ENCODE measurements around the gene TMEM263. TPM values are rescaled to one million over a fixed set of nuclear protein-coding genes. Genes with fewer than 3 reads are reported as not detected.

Gene TMEM263
- total and polyA plus RNA-seq, 2 of the 13 experiments (the other 11 are each of a cell fraction or from before 2014, with no cell fraction given) = 25.9 to 58.6 TPM

DNA sequence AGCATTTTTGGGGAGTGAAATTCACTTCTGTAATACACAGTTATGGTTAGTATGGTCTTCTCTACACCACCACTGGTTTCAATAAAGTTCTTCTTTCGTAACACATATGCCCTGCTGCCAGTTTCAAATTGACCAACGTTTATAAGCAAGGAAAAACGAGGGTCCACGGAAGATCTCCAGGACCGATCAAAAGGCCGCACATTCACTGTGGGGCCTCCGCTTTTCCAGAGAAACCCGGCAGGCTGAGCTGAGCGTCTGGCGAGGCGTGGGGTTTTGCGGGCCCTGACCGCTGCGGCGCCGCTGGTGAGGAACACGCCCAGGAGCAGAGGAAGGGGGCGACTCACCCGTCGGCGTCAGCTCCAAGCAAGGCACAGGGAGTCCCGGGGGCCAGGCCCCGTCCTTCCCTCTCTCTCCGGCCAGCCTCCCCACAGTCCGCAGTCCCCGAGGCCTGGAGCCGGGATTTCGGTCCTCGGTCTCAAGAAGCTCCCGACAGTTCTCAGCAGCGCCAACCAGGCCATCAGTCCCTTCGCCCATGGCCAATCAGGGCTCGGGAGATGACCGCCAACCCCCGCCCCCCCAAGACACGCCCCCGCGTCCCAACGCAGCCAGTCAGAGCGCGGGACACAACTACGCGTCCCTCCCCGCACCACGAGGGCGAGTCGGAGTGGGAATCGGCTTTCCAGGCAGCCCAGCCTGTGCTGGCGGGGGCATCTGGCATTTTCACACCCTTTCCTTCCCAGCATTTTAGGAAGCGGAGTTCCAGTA lies 31.1 kb downstream of the TMEM263 start, which contains the start of gene MTERF2 (continued):
- TF ChIP-seq, protein P1, sequence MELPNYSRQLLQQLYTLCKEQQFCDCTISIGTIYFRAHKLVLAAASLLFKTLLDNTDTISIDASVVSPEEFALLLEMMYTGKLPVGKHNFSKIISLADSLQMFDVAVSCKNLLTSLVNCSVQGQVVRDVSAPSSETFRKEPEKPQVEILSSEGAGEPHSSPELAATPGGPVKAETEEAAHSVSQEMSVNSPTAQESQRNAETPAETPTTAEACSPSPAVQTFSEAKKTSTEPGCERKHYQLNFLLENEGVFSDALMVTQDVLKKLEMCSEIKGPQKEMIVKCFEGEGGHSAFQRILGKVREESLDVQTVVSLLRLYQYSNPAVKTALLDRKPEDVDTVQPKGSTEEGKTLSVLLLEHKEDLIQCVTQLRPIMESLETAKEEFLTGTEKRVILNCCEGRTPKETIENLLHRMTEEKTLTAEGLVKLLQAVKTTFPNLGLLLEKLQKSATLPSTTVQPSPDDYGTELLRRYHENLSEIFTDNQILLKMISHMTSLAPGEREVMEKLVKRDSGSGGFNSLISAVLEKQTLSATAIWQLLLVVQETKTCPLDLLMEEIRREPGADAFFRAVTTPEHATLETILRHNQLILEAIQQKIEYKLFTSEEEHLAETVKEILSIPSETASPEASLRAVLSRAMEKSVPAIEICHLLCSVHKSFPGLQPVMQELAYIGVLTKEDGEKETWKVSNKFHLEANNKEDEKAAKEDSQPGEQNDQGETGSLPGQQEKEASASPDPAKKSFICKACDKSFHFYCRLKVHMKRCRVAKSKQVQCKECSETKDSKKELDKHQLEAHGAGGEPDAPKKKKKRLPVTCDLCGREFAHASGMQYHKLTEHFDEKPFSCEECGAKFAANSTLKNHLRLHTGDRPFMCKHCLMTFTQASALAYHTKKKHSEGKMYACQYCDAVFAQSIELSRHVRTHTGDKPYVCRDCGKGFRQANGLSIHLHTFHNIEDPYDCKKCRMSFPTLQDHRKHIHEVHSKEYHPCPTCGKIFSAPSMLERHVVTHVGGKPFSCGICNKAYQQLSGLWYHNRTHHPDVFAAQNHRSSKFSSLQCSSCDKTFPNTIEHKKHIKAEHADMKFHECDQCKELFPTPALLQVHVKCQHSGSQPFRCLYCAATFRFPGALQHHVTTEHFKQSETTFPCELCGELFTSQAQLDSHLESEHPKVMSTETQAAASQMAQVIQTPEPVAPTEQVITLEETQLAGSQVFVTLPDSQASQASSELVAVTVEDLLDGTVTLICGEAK (IDR thresholded peaks at IDR 0.05) = peak; percentile 53; the same call in 1 of the 2 replicates
- TF ChIP-seq, protein P1 (CRISPR knock-in tag; IDR thresholded peaks at IDR 0.05) = peak; percentile 97
- TF ChIP-seq FOXC1 (CRISPR knock-in tag; IDR thresholded peaks at IDR 0.05; ENCODE audit: borderline replicate concordance) = peak; percentile 69; the same call in 1 of the 2 replicates
- TF ChIP-seq, protein P2, sequence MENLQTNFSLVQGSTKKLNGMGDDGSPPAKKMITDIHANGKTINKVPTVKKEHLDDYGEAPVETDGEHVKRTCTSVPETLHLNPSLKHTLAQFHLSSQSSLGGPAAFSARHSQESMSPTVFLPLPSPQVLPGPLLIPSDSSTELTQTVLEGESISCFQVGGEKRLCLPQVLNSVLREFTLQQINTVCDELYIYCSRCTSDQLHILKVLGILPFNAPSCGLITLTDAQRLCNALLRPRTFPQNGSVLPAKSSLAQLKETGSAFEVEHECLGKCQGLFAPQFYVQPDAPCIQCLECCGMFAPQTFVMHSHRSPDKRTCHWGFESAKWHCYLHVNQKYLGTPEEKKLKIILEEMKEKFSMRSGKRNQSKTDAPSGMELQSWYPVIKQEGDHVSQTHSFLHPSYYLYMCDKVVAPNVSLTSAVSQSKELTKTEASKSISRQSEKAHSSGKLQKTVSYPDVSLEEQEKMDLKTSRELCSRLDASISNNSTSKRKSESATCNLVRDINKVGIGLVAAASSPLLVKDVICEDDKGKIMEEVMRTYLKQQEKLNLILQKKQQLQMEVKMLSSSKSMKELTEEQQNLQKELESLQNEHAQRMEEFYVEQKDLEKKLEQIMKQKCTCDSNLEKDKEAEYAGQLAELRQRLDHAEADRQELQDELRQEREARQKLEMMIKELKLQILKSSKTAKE (CRISPR knock-in tag; IDR thresholded peaks at IDR 0.05; ENCODE audit: borderline replicate concordance) = no peak
- TF ChIP-seq, protein P3, sequence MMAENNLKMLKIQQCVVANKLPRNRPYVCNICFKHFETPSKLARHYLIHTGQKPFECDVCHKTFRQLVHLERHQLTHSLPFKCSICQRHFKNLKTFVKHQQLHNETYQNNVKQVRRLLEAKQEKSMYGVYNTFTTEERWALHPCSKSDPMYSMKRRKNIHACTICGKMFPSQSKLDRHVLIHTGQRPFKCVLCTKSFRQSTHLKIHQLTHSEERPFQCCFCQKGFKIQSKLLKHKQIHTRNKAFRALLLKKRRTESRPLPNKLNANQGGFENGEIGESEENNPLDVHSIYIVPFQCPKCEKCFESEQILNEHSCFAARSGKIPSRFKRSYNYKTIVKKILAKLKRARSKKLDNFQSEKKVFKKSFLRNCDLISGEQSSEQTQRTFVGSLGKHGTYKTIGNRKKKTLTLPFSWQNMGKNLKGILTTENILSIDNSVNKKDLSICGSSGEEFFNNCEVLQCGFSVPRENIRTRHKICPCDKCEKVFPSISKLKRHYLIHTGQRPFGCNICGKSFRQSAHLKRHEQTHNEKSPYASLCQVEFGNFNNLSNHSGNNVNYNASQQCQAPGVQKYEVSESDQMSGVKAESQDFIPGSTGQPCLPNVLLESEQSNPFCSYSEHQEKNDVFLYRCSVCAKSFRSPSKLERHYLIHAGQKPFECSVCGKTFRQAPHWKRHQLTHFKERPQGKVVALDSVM (CRISPR knock-in tag; IDR thresholded peaks at IDR 0.05) = peak; percentile 50; the same call in 1 of the 2 replicates
- TF ChIP-seq, protein P4, sequence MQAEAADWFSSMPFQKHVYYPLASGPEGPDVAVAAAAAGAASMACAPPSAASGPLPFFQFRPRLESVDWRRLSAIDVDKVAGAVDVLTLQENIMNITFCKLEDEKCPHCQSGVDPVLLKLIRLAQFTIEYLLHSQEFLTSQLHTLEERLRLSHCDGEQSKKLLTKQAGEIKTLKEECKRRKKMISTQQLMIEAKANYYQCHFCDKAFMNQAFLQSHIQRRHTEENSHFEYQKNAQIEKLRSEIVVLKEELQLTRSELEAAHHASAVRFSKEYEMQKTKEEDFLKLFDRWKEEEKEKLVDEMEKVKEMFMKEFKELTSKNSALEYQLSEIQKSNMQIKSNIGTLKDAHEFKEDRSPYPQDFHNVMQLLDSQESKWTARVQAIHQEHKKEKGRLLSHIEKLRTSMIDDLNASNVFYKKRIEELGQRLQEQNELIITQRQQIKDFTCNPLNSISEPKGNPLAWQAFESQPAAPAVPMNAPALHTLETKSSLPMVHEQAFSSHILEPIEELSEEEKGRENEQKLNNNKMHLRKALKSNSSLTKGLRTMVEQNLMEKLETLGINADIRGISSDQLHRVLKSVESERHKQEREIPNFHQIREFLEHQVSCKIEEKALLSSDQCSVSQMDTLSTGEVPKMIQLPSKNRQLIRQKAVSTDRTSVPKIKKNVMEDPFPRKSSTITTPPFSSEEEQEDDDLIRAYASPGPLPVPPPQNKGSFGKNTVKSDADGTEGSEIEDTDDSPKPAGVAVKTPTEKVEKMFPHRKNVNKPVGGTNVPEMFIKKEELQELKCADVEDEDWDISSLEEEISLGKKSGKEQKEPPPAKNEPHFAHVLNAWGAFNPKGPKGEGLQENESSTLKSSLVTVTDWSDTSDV (CRISPR knock-in tag; IDR thresholded peaks at IDR 0.05) = peak; percentile 81; the same call in 1 of the 2 replicates
- TF ChIP-seq ZNF253 (CRISPR knock-in tag; IDR thresholded peaks at IDR 0.05; ENCODE audit: borderline replicate concordance) = peak; percentile 64; the same call in 1 of the 2 replicates
- no peak for TF ChIP-seq ZNF562 (CRISPR knock-in tag; IDR thresholded peaks at IDR 0.05; ENCODE audit: borderline replicate concordance)
- peak; percentile 80 for TF ChIP-seq TAF1 (CRISPR knock-in tag; IDR thresholded peaks at IDR 0.05)
- TF ChIP-seq CBX2 (IDR thresholded peaks at IDR 0.05; ENCODE audit: low read depth, low read length) = no peak
- no peak for TF ChIP-seq CBX2 (CRISPR knock-in tag; IDR thresholded peaks at IDR 0.05; ENCODE audit: low read depth)
